GM12872 (cell line): ENCODE data around the gene PRSS27.

ENCODE experiments used
- TF ChIP-seq, protein P1 (sequence below): IDR thresholded peaks from 3 replicates; pipeline ENCODE4 v1.5.1; 2011; ENCODE audit warnings: low read depth, mild to moderate bottlenecking, low read length, moderate library complexity; ENCODE audit not compliant: insufficient read depth

The PRSS27 gene

DNA sequence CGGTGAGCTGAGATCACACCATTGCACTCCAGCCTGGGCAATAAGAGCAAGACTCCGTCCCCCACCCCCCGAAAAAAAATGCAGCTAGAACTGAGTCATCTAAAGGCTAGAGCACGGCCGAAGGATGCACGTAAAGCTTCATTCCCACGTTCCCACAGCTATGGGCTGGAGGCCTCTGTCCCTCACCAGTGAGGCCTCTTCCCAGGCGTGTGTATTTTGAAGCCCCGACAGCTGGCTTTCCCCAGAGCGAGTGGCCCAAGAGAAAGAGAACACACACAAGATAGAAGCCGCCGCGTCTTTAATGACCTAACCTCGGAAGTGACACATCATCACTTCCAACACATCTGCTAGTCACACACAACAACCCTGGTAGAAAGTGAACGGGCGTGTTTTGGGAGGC lies 44.3 kb downstream of the PRSS27 start:
- TF ChIP-seq, protein P1, sequence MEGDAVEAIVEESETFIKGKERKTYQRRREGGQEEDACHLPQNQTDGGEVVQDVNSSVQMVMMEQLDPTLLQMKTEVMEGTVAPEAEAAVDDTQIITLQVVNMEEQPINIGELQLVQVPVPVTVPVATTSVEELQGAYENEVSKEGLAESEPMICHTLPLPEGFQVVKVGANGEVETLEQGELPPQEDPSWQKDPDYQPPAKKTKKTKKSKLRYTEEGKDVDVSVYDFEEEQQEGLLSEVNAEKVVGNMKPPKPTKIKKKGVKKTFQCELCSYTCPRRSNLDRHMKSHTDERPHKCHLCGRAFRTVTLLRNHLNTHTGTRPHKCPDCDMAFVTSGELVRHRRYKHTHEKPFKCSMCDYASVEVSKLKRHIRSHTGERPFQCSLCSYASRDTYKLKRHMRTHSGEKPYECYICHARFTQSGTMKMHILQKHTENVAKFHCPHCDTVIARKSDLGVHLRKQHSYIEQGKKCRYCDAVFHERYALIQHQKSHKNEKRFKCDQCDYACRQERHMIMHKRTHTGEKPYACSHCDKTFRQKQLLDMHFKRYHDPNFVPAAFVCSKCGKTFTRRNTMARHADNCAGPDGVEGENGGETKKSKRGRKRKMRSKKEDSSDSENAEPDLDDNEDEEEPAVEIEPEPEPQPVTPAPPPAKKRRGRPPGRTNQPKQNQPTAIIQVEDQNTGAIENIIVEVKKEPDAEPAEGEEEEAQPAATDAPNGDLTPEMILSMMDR = no peak

DNA sequence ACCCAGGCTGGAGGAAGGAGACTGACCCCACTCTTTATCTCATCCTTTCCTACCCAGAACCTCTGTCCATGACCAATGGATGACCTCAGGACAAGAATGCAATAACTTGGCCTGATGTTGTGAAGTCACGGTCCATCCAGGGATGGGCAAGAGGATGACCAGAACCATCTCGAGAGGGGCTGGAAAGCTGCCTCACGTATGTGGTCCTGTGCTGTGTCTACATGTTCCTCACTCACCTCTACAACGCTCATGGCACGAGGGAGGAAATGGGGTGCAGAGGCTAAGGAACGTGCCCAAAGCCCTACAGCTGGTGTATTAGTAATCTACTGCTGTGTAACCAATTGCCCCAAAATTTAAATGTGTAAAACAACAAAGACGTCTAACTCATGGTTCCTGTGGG lies 45.0 kb downstream of the PRSS27 start:
- TF ChIP-seq, protein P1 = no peak

DNA sequence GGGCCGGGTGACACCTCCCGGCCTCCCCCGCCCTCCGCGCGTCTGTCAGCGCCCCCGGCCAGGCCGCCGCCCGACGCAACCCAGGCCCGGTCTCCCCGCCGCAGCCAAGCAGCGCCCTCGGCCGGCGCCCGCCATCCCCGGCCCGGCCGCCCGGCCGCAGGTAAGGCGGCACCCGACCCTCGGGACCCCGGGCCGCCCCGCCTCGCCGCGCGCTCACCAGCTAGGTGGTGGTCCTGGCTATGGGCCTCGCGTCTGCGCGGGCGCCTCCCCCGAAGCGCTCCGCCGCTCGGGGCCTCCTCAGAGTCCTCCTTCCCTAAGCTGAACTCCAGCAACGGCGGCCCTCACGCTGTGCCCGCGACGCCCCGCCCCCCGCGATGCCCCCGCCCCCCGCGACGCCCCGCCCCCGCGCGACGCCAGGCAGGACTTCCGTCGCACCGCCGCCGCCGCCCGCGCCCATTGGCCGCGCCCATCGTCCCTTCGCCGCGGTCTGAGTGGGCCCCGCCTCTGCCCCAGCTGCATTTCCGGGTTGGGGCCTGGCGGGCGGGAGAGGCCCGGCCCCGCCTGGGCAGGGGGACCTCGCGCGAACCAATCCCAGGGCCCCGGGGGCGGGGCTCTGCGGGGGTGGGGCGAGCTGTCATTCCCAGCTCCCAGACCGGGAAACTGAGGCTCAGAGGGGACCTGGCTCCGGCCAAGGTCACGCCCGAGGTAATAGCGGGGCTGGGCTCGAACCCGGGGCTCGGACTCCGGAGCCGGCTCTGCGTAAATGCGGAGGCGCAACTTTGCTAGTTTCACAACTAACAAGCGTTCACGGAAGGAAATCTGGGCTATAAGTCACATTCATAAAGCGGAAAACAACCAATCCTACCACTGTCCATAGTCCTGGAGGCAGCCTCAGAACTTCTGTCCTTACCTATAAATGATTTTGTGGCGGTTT lies 46.7 kb downstream of the PRSS27 start:
- TF ChIP-seq, protein P1 = no peak

DNA sequence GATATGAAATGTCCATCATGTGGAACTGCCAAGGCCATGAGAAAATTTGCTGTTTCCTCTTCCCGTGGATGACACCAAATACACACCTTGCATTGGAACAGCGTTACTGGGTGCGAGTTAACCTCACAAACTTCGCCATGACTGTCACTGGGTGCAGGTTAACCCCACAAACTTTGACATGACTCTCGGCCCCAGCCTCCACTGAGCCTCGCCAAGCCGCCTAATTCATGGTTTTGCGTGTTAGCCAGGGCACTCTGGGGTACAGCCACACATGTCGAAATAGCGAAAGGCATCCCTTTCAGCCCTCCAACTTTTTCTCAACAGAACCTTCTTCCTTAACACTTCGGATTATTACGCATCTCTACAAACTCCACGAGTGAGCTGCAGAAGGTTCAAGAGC lies 48.3 kb downstream of the PRSS27 start:
- TF ChIP-seq, protein P1 = no peak

GRCh38 chr16:2671193-2671592 lies 48.8 kb downstream of the PRSS27 start:
- TF ChIP-seq, protein P1 = peak; percentile 55

- TF ChIP-seq, protein P1 = peak; percentile 79
Measured at GRCh38 chr16:2670017-2670416, 50.0 kb downstream of the PRSS27 start.

DNA sequence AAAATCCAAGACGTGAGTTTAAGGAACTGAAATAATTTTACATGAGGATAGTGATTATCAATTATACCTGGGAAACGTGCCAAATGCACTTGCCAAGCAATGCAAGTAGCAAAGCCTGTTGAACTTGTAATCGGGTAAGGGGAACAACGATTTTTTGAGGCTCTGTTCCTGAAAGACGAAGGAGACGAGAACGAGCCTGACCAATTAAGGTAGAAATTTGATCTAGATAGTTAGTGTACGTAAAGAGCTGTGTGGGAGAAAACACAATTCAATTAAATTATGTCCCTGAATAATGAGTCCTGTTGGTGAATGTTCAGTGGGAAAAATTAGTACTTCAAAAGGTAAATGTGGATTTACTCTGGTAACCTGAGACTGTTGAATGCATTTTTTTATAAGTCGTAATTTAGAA lies 55.4 kb downstream of the PRSS27 start:
- TF ChIP-seq, protein P1 = no peak
